CD4-positive, alpha-beta T cell treated with Interleukin-12 subunit alpha and Interleukin-12 subunit beta, for 1 hour (primary cell): ENCODE measurements around the gene ZNF768.
"Not testable (repeated sequence)": the region's sequence is repeated elsewhere in the genome, so short reads cannot be mapped to it uniquely, and the experiment has no call there.

Experiments used
- DNase-seq: peaks from one replicate; pipeline ENCODE4 v3.0.0-alpha.2; 2020

The ZNF768 gene

DNA sequence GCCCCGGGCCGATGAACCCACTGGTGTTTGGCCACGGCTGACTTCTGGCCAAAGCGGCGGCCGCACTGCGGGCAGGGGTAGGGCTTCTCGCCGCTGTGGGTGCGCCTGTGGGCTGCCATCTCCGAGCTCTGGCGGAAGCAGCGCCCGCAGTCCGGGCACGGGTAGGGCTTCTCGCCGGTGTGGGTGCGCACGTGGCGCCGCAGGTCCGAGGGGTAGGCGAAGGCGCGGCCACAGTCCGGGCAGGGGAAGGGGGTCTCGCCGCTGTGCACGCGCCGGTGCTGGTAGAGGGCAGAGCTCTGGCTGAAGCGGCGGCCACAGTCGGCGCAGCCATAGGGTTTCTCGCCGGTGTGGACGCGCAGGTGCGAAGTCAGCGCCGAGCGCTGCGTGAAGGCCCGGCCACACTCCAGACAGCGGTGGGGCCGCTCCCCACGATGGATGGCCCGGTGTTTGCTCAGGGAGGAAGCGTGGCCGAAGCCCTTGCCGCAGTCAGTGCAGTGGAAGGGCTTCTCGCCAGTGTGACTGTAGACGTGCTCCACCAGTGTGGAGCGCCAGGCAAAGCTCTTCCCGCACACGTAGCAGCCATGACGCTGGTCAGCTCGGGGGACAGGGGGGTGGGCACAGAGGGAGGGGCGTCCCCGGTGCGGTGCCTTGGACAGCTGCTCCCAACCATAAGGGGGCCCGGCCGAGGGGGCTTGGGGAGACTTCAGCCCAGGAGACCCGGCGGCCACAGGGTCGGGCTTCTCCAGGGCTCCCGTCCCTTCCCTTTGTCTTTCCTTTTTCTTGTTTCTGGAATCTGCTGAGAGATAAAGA is 29.2 kb upstream of the ZNF768 start:
- DNase-seq: no peak

DNA sequence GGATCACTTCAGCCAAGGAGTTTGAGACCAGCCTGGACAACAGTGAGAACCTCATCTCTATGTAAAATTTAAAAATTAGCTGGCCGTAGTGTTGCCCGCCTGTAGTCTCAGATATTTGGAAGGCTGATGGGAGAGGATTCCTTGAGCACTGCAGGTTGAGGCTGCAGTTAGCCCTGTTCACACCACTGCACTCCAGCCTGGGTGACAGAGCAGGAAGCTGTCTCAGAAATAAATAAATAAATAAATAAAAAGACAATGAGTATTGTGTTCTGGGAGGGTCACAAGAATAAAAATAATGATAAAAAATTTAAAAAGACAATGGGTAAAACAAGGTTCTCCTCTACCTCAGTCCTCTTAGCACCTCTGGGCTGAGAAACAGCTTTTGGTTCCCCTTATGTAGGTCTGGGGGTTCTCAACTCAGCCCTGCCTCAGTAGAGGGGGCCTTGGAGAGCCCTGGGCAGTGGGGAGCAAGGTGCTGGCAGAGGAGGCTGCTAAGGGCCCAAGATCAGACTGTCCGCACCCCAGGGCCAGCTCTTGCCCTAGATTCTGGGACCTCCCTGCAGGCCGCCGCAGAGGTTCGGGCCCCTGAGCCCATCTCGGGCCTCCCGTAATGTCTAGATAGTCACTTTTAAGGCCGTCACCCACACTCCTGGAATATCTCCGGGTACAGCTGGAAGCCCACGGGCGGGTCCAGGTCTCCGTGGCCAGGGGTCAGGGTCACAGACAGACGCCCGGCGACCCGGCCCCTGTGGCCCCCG is 28.4 kb upstream of the ZNF768 start:
- no peak for DNase-seq

DNA sequence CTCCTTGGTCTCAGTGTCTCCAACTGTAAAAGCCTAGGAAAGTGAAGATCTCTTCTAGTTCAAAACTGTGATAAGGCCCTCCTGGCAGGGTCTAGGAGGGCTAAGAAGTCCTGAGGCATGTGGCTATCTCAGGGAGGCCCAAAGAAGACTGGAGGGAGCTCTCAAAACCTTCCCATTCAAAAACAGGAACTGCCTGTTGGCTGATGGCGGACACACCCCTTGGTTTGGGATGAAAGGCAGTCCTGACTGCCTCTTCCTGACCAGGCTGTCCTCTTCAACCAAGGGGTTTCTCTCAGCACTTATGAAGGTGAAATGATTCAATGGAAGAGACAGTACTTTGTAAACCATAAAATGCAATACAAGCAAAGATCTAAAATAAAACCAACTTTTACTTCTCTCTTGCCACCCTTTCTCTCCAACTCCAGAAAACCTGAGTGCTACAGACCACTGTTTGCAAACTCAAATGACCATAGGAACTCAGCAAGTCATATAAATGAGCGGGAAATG is 27.1 kb upstream of the ZNF768 start:
- DNase-seq: no peak

DNA sequence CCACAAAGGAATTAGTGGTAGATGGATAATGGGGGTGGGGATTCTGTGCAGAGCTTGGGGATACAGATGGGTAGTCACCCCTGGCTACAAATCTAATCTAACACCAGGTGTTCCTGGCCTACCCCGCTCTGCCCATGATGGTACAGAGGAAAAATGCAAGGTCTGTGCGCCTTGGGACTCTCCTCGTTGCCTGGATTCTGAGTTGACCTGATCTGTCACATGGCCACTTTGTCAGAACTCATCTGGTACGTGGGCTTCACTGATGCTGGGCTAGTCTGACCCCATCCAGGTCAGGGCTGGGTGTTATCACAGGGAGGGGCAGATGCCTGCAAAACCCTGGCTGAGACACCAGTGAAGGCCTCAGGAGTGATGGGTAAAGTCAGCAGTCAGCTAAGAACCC is 26.6 kb upstream of the ZNF768 start:
- no peak for DNase-seq

DNA sequence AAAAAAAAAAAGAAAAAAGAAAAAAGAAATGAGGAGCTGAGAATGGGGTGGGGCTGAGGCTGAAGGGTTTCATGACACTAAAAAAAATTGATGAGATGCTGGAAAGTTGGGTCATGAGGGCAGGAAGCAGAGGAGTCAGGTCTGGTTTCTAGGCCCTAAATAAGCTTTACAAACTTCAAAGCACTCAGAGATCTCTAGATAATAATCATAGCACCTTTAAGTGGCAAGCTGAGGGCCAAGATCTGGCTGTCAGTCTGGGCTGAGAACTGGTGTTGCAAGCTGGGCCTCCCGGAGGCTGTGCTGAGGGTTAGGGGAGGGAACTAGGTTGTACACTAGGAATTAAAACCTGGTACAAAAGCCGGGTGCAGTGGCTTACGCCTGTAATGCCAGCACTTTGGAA is 25.4 kb upstream of the ZNF768 start:
- peak; percentile 84 for DNase-seq

DNA sequence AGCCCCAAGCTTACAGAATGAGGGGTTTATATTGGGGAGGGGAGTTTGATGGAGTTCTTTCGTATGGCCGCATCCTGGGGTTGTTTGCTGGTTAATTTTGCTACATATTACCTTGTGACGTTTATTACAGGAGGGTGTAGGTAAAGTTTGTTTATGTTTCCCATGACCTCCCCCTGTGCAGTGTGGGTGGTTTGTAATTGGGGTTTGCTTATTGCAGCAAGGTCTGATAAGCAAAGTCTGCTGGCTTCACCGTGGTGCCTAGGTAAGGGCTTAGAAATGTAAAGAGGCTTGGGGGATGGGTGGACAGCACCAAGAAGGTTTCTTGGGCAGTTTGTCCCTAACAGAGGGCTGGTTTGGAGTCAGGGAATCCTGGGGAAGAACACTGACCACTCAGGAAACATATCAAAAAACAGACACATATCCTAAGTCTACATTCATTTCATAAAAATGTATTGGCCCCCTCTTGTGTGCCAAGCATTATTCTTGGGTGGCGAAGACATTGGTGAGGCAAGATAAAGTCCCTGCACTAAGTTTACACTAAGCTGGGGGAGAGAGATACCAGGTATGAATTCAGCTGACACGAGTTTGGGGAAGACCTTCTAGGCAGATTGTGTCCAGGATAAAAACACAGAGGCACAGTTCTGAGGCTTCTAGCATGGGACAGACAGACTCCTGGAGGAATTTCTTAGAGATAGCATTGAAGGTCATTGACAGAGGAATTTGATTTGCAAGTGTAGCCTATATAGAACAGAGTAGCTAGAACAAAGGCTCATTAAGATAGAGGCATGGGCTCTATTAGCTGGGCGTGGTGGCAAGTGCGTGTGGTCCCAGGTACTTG is 22.3 kb upstream of the ZNF768 start:
- DNase-seq: no peak

DNA sequence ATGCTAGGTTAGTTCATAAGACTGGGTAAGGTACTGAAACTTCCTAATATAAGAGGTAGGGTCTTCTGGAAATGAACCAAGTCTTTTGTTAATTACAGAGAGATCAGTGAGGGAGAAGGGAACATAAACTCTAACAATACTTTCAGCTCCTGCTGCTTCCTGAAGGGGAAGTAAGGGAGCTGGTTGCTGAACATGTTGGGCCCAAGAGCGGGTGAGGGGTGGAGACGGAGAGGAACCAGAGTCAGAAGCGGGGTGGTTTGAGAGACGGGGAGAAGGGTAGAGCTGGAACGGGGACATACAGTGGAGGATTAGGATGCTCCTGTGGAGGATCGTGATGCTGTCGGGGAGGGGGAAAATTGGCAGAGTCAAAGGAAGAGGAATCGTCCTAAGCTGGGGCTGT is 19.7 kb upstream of the ZNF768 start:
- no peak for DNase-seq

DNA sequence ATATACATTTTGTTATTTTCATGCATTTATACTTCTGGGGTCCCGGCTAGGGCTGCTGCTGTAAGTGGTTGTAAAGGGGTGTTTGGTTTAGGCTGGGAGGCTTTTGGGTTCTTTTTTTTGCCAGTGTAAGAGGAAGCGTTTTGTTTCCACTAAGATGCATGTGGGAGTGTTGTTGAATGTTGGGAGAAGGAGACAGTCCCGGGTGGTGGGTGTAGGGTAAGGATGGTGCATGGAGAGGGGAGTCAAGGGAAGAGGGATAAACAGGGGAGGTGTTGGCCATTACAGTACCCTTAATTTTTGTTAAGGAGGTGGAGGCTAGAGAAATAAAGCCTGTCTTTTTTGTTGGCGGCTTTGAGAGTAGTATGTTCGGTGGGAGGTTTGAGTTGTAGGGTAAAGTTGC is 16.7 kb upstream of the ZNF768 start:
- DNase-seq: no peak

DNA sequence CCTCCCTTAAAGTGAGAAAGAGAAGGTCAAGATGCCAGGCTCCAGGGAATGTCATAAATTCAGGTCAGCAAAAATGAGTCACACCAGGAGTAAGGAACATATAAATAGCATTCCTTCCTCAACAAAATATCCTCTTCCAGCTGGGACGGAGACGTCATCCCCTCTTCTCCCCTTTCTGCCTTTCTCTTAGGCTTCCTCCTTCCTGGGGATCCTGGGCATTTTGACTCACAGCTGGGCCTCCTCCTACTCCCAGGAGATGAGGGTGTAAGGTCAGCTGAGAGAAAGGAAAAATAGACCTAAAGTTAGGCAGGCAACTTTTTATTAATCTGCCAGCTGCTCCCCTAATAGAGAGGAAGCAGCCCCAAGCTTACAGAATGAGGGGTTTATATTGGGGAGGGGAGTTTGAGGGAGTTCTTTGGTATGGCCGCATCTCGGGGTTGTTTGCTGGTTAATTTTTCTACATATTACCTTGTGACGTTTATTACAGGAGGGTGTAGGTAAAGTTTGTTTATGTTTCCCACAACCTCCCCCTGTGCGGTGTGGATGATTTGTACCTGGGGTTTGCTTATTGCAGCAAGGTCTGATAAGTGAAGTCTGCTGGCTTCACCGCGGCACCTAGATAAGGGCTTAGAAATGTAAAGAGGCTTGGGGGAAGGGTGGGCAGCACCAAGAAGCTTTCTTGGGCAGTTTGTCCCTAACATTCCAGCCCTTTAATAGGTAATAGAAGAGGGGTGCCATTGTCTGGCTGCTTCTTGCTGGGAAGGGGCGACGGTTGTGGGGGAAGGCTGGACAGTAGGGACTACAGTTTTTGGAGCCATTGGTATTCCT is 15.3 kb upstream of the ZNF768 start:
- DNase-seq: no peak

DNA sequence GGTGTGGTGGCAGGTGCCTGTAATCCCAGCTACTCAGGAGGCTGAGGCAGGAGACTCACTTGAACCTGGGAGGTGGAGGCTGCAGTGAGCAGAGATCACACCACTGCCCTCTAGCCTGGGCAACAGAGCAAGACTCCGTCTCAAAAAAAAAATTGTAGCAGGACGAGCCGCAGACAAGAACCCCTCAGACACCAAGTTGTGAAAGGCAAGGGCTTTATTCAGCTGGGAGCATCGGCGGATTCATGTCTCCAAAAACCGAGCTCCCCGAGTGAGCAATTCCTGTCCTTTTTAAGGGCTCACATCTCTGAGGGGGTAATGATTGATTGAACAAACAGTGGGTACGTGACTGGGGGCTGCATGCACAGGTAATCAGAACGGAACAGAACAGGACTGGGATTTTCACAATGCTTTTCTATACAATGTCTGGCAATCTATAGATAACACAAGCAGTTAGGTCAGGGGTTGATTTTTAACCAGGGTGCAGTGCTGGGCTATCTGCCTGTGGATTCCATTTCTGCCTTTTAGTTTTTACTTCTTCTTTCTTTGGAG is 14.6 kb upstream of the ZNF768 start:
- not testable (repeated sequence) for DNase-seq

DNA sequence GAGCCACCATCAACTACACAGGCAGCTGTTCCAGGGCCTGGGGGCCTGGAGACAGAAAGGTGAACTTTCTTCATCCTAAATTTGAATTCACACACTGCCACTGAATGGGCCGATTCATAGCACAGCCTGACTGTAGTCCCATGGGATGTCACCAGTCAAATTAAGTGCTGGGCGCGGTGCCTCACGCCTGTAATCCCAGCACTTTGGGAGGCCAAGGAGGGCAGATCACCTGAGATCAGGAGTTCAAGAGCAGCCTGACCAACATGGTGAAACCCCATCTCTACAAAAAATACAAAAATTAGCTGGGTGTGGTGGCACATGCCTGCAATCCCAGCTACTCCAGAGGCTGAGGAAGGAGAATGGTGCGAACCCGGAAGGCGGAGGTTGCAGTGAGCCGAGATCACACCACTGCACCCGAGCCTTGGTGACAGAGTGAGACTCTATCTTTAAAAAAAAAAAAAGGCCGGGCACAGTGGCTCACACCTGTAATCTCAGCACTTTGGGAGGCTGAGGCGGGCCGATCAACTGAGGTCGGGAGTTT is 13.7 kb upstream of the ZNF768 start:
- not testable (repeated sequence) for DNase-seq

DNA sequence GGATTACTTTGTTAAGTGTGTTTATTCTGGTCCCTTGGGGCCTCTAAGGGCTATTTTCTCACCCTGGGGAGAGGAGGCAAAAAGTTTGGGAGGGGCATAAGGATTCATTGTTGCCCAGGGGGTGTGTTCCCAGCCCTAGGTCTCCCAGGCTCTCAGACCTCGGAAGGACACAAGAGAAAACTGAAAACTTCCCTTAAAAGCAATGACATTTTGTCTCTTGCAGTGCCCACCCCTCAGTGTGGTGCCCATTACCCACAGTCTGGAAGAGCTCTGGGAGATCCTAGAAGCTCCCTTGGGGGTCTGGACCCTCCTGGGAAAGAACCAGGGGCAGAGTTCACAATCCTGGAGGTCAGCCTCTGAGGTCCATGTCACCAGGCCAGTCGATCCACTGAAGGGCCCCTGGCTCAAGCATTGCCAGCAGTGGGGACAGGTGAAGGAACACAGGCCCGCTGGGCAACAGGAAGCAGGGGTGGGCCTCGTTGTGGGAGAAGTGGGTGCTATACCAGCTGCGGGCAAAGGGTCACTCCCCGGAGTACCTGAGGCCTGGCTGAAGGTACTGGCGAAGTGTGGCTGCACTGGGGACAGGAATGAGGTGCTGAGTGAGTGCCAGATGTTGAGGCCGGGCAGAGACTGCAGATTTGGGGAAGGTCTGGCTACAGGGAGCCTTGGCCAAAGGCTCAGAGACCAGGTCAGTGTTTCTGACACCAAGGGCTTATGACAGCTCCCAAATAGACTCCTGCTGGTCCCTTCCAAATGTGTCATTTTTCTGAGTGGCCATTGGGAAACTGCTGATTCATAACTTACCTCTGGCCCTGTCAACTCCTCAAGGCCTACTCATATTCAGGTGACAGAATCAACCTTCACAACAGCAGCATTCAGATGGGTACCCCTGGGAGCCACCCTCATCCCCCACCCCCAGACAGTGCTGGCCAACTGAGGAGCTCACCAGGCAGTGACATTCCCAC is 12.9 kb upstream of the ZNF768 start:
- no peak for DNase-seq

DNA sequence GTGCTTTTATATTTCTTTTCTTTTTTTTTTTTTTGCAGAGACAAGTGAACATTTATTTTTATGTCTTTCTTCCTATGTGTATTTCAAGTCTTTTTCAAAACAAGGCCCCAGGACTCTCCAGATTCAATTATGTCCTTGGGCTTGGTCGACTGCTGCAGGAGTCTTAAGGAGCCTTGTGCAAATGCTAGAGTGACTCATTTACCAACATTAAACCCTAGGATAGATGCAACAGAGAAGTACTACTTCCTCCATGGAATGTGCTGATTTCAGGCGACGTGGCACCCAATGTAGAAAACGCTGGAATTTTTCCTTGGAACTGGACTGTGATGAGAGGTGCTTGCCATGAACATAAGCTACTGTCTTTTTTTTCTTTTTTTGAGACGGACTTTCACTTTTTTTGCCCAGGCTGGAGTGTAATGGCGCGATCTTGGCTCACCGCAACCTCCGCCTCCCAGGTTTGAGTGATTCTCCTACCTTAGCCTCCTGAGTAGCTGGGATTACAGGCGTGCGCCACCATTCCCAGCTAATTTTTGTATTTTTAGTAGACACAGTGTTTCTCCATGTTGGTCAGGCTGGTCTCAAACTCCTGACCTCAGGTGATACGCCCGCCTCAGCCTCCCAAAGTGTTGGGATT is 10.1 kb upstream of the ZNF768 start:
- not testable (repeated sequence) for DNase-seq

DNA sequence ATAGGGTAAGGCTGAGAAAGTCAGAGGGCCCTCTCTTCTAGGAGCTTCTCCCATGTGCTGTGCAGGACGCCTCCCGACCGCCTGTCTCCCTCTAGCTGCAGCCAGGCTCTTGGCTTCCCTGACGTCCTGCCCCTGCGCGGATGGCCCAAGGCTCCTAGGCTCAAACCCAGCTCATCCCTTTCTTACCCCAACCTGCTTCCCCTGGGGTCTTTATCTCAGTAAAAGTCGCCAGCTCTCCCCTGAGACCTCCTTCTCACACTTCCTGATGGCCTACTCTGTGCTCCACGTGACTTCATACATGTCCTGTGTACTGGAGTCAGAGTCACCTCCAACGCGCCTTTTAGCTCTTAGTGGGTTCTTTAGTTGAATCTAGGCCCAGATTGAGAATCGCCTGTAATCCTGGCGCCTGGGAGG is 9.4 kb upstream of the ZNF768 start:
- DNase-seq: peak; percentile 69

DNA sequence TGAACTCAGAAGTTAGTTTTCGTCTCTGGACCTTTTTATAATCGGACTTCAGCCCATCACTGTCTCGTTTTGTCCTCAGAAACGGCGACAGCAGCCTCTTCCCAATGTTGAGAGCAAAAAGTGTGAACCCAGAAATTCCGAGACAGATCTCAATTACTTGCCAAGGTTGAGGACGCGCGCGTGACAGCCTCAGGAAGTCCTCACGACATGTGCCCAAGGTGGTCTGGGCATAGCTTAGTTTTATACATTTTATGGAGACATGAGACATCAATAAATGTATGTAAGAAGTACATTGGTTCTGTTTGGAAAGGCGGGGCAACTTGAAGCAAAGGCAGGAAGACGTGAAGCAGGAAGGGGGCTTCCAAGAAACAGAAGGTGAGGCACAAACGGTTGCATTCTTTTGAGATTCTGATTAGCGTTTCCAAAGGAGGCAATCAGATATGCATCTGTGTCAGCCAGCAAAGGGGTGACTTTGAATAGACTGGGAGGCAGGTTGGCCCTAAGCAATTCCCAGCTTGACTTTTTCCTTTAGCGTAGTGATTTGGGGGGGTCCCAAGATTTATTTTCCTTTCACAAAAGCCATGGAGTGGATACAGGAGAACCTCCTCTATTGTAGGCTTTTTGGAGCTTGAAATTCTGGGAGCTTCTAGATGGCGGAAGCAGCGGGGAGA is 8.9 kb upstream of the ZNF768 start:
- no peak for DNase-seq

DNA sequence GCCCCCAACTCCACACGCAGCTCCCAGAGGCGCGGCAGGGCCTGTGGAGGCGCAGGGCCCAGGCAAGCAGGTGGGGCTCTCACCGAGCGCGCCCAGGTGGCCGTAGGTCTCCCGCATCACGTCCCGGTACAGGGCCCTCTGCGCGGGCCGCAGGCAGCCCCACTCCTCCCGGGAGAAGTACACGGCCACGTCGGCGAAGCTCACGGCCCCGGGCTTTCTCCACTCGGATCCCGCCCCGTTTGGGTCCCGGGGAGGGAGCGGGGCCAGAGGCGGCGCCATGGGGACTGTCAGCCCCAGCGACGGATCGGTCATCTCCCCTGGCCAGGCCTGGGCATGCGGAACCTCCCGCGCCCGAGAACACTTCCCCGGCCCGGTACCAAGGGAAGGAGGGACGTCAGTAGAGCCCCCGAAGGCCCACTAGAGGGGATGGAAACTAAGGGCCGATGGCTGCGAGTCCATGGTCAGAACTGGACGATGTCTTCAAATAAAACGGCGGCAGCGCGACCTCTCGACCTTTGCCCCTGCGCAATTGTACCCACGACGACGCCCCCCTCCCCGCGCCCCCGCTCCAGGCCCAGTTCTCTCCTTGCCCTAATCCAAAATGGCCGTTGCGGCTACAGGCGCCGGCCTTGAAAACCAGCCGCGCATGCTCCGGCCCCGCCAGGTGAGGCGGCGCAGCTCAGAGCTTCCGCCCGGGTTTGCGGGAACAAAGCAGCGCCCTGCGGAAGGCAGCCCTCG is 8.2 kb upstream of the ZNF768 start, which contains the start of gene ZNF747:
Gene ZNF747, minus strand, starts transcription at position 491 of the 738 bp plus-strand sequence. Its CDS starts 179 bp downstream, at position 312.
- DNase-seq: peak; percentile 93

DNA sequence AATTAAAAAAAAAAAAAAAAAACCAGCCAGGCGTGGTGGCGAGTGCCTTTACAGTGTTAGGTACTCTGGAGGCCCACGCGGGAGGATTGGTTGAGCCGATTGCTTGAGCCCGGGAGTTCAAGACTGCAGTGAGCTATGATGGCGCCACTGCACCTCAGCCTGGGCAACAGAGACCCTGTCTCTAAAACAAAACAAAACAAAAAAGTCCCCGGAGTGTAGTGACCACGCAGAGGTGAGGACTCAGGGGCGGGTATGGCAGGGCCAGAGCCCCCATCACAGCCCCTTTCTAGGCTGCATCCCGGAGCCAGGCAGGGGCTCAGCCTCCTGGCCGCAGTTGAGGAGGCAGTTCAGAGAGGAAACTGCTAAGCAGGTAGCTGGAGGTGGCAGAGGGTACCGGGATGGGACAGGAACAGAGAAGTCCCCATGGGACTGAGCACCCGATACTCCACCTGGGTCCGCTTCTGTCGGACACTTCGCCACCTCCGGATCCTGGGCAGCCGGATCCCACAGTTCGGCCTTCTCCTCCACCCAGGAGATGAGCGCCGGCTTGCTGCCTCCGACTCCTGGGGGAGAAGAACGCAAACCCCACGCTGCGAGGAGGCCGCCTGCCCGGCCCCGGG is 7.5 kb upstream of the ZNF768 start:
- peak; percentile 29 for DNase-seq

DNA sequence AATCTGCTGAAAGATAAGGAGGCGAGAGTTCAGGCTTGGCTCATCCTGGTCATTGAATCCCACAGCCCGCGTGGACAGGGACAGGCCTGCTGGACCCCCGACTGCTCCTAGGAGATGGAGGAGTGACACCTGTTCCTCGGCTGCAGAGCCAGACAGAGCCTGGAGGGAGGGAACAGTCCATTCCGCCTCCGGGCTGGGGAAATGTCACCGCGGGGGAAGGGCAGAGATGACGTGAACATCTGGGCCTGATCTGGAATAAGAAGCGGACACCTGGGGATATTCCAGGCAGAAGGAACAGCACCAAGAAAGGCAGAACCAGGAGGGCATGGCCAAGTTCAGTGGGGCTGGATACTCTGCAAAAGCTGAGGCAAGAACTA is 6.8 kb upstream of the ZNF768 start:
- DNase-seq: no peak
